ENCODE results near the gene CPXM2. TPM values are rescaled to one million over a fixed set of nuclear protein-coding genes. Genes with fewer than 3 reads are reported as not detected.

The CPXM2 gene
- 13.4 TPM for polyA plus RNA-seq (2013, experiment 1 of 2)
- polyA plus RNA-seq (2013, experiment 2 of 2): 12.5 TPM

DNA sequence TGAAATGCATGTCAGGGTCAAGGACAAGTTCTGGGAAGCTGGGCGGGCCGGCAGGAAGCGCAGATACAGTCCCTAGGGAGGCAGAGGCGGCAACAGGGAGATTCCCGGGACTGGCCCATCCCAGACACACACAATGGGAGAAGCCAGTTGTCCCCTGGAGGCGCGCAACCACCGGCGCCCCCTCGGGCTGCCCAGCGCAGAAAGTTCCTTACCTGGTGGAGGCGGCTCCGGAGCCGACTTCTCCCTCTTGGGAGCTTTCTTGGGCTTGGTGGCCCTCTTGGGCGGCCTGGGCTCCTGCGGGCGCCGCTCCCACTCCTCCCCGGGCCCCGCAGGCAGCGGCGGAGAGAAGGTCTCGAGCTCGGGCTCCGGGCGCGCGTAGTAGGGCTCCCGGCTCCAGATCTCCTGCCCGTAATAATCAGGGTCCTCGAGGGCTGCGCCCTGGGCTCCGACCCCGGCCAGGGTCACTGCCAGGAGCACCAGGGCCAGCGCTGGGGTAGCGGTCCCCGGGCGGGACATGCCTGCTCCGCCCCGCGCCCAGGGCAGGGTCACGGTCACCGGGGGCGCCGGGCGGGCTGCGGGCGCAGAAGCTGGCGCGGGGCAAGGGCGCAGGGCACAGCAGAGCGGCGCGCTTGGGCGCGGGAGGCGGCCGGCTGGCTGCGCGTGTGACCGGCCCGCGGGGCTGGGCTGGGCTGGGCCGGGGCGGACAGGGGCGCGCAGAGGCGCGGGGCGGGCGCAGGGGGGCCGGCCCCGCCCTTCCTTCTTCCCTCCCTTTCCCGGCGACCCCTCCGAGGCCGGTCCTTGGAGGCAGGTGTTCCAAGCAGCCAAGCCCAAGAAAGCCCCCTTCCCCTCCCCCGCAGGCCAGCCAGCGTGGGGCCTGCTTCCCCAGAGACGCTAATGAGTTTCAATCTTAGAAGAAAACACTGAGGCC lies at the start of gene CPXM2:
Gene CPXM2 (minus strand): TSS at position 664 of the 928 bp plus-strand sequence. CDS start 148 bp downstream, at position 516.
- H3K9me3 ChIP-seq (ENCODE audit: control insufficient read depth, low read length): peaks cover 3% of the 10 kb centered on the region
- WGBS, 2 experiments (ENCODE audit: insufficient coverage in 2 of 2): 3 to 6% methylated on average over 42 to 69 of the region's 80 CpGs
- H3K4me1 ChIP-seq (ENCODE audit: control insufficient read depth, insufficient read depth, low read length, poor library complexity, severe bottlenecking): peaks cover 4% of the 10 kb centered on the region
- H3K36me3 ChIP-seq (ENCODE audit: control insufficient read depth, insufficient read depth, low read length): peaks cover 3% of the 10 kb centered on the region
- peak within 1 kb of the TSS; percentile 49 for H3K4me3 ChIP-seq (ENCODE audit: extremely low read depth, insufficient read depth, low read length, poor library complexity, severe bottlenecking)
- H3K27ac ChIP-seq (ENCODE audit: low read depth, low read length, severe bottlenecking): no peak within 1 kb of the TSS

DNA sequence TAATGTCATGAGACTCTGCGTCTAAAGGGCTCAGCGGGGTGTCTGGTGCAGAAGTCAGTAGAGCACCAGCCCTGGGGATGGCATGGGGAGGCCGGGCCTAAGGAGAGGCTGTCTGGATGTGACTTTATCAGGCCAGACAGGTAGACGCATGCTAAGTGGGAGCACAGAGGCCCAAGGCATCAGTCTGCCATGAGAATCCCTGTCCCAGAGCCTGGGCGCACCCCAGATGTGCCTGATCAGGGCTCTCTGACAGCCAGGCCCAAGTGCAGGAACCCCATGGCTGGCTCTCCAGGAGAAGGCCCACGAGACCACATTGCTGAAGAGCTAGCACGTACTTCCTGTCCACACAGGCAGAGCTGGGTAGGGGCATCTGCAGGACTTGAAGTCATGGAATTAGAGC lies 48.0 kb upstream of the CPXM2 start:
- Histone ChIP-seq H3K4me3 (ENCODE audit: extremely low read depth, insufficient read depth, low read length, poor library complexity, severe bottlenecking) (no peak overlapping the region), H3K36me3 (ENCODE audit: control insufficient read depth, insufficient read depth, low read length) (no peaks in the 10 kb centered on the region), H3K4me1 (ENCODE audit: control insufficient read depth, insufficient read depth, low read length, poor library complexity, severe bottlenecking) (peaks cover 32% of the 10 kb centered on the region), H3K9me3 (ENCODE audit: control insufficient read depth, low read length) (no peaks in the 10 kb centered on the region), H3K27ac (ENCODE audit: low read depth, low read length, severe bottlenecking) (no peak overlapping the region)
- WGBS, 2 experiments (ENCODE audit: insufficient coverage in 2 of 2): 88 to 92% methylated on average over 7 of the region's 7 CpGs

DNA sequence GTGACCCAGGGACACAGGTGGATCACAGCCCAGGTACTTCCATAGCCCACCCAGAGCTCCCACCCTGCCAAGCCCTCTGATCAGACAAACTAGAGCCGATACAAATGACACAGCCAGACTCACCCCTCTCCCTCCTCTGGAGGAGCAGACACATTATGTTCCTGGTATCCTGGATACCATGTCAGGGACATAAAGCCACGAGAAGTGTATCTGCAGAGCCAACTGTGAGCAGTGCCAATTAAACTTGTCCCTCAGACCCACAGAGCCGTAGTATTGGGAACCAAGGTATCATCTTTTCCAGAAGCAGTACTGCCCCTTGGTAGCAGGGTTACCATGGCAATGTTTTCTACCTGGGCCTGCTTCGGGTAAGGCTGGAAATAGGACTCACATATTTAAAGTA lies 47.3 kb upstream of the CPXM2 start:
- H3K4me1 ChIP-seq (ENCODE audit: control insufficient read depth, insufficient read depth, low read length, poor library complexity, severe bottlenecking): peaks cover 26% of the 10 kb centered on the region
- H3K4me3 ChIP-seq (ENCODE audit: extremely low read depth, insufficient read depth, low read length, poor library complexity, severe bottlenecking): no peak overlapping the region
- no peak overlapping the region for H3K27ac ChIP-seq (ENCODE audit: low read depth, low read length, severe bottlenecking)
- 91 to 94% methylated on average over 3 to 4 of the region's 4 CpGs for WGBS, 2 experiments (ENCODE audit: insufficient coverage in 2 of 2)
- no peaks in the 10 kb centered on the region for H3K9me3 ChIP-seq (ENCODE audit: control insufficient read depth, low read length)
- no peaks in the 10 kb centered on the region for H3K36me3 ChIP-seq (ENCODE audit: control insufficient read depth, insufficient read depth, low read length)

DNA sequence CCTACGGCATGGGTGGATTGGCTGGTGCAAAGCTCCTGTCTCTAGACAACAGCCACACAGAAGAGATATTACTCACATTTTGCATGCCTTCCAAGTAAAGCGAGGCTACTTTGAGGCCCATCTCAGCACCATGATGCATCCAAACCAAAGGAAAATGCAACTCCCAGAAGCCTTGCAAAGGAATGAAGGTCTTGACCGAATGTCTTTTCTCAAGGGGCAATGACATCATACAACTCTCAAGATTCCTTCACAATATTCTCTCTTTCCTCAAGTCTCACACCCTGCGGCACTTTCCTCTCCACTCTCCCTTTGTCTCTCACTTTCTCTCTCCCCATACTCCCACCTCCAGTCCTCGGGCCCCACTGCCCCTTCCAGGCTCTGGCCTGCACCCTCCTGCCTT lies 44.8 kb upstream of the CPXM2 start:
- WGBS, 2 experiments (ENCODE audit: insufficient coverage in 2 of 2): 77 to 88% methylated on average over 4 of the region's 5 CpGs
- H3K4me1 ChIP-seq (ENCODE audit: control insufficient read depth, insufficient read depth, low read length, poor library complexity, severe bottlenecking): peaks cover 16% of the 10 kb centered on the region
- H3K4me3 ChIP-seq (ENCODE audit: extremely low read depth, insufficient read depth, low read length, poor library complexity, severe bottlenecking): no peak overlapping the region
- peaks cover 4% of the 10 kb centered on the region for H3K9me3 ChIP-seq (ENCODE audit: control insufficient read depth, low read length)
- H3K36me3 ChIP-seq (ENCODE audit: control insufficient read depth, insufficient read depth, low read length): no peaks in the 10 kb centered on the region
- no peak overlapping the region for H3K27ac ChIP-seq (ENCODE audit: low read depth, low read length, severe bottlenecking)

DNA sequence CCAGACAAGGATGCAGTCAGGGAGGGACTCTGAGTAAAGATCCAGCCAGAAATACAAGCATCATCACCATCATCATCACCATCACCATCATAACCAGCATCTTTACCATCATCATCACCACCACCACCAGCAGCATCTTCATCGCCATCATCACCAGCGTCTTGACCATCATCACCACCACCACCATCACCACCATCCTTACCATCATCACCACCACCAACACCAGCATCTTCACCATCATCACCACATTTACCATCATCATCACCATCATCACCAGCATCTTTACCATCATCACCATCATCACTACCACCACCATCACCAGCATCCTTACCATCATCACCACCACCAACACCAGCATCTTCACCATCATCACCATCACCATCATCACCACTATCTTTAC lies 44.1 kb upstream of the CPXM2 start:
- H3K4me1 ChIP-seq (ENCODE audit: control insufficient read depth, insufficient read depth, low read length, poor library complexity, severe bottlenecking): peaks cover 16% of the 10 kb centered on the region
- no peak overlapping the region for H3K4me3 ChIP-seq (ENCODE audit: extremely low read depth, insufficient read depth, low read length, poor library complexity, severe bottlenecking)
- no peaks in the 10 kb centered on the region for H3K36me3 ChIP-seq (ENCODE audit: control insufficient read depth, insufficient read depth, low read length)
- H3K9me3 ChIP-seq (ENCODE audit: control insufficient read depth, low read length): peaks cover 11% of the 10 kb centered on the region
- WGBS, 2 experiments (ENCODE audit: insufficient coverage in 2 of 2): 83 to 100% methylated on average over 1 to 2 of the region's 2 CpGs
- H3K27ac ChIP-seq (ENCODE audit: low read depth, low read length, severe bottlenecking): no peak overlapping the region

DNA sequence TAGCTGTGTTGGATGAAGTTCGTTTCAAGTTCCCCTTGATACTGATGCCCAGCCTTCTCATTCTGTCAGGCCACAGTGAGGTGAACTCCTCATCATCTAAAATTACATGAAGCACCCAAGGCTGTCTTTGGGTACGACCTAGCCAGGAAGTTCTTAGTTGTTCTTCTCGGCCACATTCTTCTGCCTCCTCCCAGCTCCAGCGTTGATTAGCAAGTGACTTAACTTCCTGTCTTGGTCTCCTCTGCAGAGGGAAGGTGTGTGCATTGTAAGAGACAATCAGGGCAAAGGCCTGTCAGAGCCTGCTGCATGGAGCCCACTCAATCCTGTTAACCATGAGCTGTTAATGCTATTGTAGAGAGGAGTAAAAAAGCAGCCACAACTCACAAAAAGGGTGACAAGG lies 43.2 kb upstream of the CPXM2 start:
- H3K4me1 ChIP-seq (ENCODE audit: control insufficient read depth, insufficient read depth, low read length, poor library complexity, severe bottlenecking): peaks cover 16% of the 10 kb centered on the region
- peaks cover 14% of the 10 kb centered on the region for H3K9me3 ChIP-seq (ENCODE audit: control insufficient read depth, low read length)
- no peaks in the 10 kb centered on the region for H3K36me3 ChIP-seq (ENCODE audit: control insufficient read depth, insufficient read depth, low read length)
- no peak overlapping the region for H3K4me3 ChIP-seq (ENCODE audit: extremely low read depth, insufficient read depth, low read length, poor library complexity, severe bottlenecking)
- H3K27ac ChIP-seq (ENCODE audit: low read depth, low read length, severe bottlenecking): no peak overlapping the region
- WGBS, 2 experiments (ENCODE audit: insufficient coverage in 2 of 2): 80 to 92% methylated on average over 4 of the region's 4 CpGs

DNA sequence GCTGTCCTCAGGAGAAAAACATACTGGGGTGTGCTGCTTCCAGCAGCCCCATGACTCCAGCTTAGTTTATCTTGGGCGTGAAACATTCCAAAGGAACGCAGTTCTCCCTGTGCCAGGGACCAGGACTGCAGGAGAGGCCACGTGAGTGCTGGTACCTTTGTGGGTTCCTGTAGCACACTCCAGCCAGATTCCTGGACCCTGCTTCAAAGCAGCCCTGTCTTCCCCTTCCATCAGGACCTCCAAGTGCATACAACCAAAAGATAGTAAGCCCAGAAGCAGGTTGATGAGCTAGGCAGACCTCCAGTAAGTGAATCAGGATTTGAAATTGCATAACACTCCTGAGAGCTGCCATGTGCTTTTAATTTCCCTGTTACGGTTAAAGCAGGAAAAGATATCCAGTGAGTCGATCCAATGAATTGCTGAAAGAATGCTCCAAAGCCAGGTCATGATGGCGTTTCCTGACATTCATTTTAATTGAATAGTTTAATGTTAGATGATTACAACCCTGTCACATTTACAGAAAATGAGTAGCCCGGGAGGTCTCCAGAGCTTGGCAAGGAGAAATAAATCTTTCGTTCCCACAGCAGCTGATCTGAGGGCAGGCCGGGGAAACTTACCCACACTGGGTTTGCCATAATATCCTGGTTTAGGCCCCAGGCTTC lies 38.9 kb upstream of the CPXM2 start:
- no peak overlapping the region for H3K27ac ChIP-seq (ENCODE audit: low read depth, low read length, severe bottlenecking)
- no peaks in the 10 kb centered on the region for H3K4me1 ChIP-seq (ENCODE audit: control insufficient read depth, insufficient read depth, low read length, poor library complexity, severe bottlenecking)
- H3K4me3 ChIP-seq (ENCODE audit: extremely low read depth, insufficient read depth, low read length, poor library complexity, severe bottlenecking): no peak overlapping the region
- peaks cover 25% of the 10 kb centered on the region for H3K9me3 ChIP-seq (ENCODE audit: control insufficient read depth, low read length)
- 98 to 100% methylated on average over 5 to 8 of the region's 9 CpGs for WGBS, 2 experiments (ENCODE audit: insufficient coverage in 2 of 2)
- no peaks in the 10 kb centered on the region for H3K36me3 ChIP-seq (ENCODE audit: control insufficient read depth, insufficient read depth, low read length)

DNA sequence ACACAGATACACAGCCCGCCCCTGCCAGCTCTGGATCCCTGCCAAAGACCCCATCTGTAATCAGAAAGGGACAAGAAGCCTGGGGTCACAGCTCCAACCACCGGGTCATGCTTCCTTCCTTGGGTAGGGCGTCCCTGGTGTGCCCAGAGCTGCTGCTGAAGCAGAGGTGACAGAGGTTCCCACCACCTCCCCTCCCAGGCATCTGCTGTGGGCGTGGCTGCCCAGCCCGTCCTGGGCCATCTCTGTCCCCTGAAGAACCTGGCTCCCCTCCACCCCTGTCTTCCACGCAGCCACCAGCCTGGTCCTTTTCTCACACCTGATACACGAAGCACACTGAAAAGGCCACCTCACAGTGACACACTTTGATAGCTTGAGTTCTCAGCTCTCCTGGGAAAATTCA lies 38.2 kb upstream of the CPXM2 start:
- Histone ChIP-seq H3K36me3 (ENCODE audit: control insufficient read depth, insufficient read depth, low read length) (no peaks in the 10 kb centered on the region), H3K27ac (ENCODE audit: low read depth, low read length, severe bottlenecking) (no peak overlapping the region), H3K9me3 (ENCODE audit: control insufficient read depth, low read length) (peaks cover 25% of the 10 kb centered on the region), H3K4me1 (ENCODE audit: control insufficient read depth, insufficient read depth, low read length, poor library complexity, severe bottlenecking) (peaks cover 1% of the 10 kb centered on the region), H3K4me3 (ENCODE audit: extremely low read depth, insufficient read depth, low read length, poor library complexity, severe bottlenecking) (no peak overlapping the region)
- WGBS, 2 experiments (ENCODE audit: insufficient coverage in 2 of 2): 86 to 98% methylated on average over 6 to 7 of the region's 7 CpGs

DNA sequence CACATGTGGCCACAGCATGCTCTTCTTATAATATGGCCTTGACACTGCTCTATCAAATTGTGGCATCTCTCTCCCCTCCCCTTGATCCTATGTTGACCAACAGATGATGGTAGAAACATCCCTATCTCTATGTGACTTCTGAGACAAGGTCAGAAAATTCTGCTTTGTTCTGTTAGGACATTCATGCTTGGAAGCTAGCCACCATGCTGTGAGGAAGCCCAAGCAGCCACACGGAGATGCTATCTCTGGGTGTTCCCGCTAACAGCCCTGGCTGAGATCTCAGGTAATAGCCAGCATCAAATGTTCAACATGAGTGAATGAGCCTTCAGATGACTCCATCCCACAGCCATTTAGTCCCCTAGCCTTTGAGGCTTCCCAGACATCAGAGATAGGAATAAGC lies 36.8 kb upstream of the CPXM2 start:
- H3K4me1 ChIP-seq (ENCODE audit: control insufficient read depth, insufficient read depth, low read length, poor library complexity, severe bottlenecking): peaks cover 10% of the 10 kb centered on the region
- 95 to 100% methylated on average over 2 of the region's 2 CpGs for whole genome bisulfite sequencing, 2 experiments (ENCODE audit: insufficient coverage in 2 of 2)
- peaks cover 25% of the 10 kb centered on the region for H3K9me3 ChIP-seq (ENCODE audit: control insufficient read depth, low read length)
- H3K27ac ChIP-seq (ENCODE audit: low read depth, low read length, severe bottlenecking): no peak overlapping the region
- H3K36me3 ChIP-seq (ENCODE audit: control insufficient read depth, insufficient read depth, low read length): no peaks in the 10 kb centered on the region
- H3K4me3 ChIP-seq (ENCODE audit: extremely low read depth, insufficient read depth, low read length, poor library complexity, severe bottlenecking): no peak overlapping the region

DNA sequence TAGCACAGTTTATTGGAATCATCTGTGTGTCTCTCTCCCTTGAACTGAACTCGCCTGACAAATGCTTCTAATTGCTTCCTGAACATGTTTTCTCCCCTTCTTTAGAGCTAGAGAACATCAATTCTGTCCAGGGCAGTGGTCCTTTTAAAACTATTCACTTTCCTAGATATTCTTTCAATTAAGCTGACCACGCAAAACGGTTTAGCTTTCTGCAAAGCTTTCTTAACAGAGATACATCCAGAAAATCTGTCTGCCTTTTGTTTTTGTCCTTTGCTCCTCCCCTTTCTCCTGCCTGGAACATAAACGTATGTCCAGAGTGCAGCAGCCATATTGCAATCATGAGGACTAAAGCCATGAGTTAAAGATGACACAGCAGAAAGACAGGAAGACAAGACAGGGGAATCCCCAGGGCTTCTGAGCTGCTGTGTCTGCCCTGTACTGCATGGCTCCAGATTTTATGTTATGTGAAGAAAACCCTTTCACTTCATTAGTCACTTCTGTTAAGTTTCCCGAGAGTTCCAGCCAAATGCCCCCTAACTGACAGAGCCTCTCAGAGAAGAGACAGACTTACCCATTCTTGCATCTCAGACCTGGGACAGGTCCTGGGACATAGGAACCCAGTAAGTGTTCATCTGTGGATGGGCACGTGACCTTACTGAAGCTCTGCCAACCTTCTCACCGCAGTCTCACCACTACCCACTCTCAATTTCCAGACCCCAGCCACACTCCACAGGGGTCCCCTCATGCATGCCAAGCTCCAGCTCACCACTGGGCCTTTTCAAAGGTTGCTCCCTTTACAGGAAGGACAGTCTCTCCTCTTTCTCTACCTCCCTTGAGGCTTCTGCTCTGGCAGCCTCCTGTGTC lies 35.0 kb upstream of the CPXM2 start:
- Histone ChIP-seq H3K27ac (ENCODE audit: low read depth, low read length, severe bottlenecking) (no peak overlapping the region), H3K4me3 (ENCODE audit: extremely low read depth, insufficient read depth, low read length, poor library complexity, severe bottlenecking) (no peak overlapping the region), H3K36me3 (ENCODE audit: control insufficient read depth, insufficient read depth, low read length) (no peaks in the 10 kb centered on the region), H3K4me1 (ENCODE audit: control insufficient read depth, insufficient read depth, low read length, poor library complexity, severe bottlenecking) (peaks cover 10% of the 10 kb centered on the region), H3K9me3 (ENCODE audit: control insufficient read depth, low read length) (peaks cover 24% of the 10 kb centered on the region)
- 90 to 94% methylated on average over 6 of the region's 7 CpGs for WGBS, 2 experiments (ENCODE audit: insufficient coverage in 2 of 2)

Data from mesodermal cell (in vitro differentiated cells).